Measurements from ENCODE around the gene FNDC11. TPM values are rescaled to one million over a fixed set of nuclear protein-coding genes. Genes with fewer than 3 reads are reported as not detected.
A peak's percentile ranks its signal among the peaks of the same experiment; 100 is the strongest.

Gene FNDC11
- total and polyA plus RNA-seq, 2 of the 13 experiments (the other 11 are each of a cell fraction or from before 2014, with no cell fraction given), result 0.07 TPM; not detected in 1

DNA sequence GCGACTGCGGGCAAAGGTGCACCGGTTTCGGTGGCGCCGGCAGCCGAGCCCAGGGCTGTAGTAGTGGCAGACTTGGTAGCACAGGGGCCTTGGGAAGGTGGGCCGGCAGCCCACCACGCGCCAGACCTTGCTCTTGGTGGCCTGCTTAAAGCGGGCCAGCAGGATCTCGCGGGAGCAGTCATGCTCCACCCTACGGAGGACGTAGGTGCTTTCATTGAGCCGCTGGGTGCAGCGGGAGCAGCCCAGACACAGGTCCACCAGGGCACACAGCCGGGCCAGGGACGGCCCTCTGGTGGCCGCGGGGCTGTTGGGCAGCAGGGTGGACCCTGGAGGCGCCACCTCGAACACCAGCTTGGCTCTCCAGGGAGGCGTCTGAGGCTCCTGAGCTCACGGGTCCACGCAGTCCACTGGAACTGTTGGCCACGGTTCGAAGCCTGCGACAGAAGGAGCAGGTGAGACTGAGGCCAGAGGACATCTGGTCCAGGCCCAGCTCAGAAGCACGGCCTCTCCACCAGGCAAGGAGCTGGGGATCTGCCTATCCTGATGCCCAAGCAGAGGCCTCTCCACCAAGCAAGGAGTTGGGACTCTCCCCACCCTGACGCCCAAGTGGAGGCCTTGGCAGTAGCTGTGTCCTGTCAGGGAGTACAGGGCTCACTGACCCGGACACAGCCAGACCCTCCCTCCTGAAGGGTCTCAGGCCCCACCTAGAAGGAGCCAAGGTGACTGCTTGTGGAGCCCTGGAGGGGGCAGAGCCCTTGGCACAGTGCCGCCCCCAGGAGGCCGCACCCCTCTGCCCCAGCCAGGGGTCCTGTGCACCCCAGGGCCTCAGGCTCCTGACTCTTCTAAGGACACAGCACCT lies 19.1 kb downstream of the FNDC11 start (continued):
- TF ChIP-seq, protein P1, sequence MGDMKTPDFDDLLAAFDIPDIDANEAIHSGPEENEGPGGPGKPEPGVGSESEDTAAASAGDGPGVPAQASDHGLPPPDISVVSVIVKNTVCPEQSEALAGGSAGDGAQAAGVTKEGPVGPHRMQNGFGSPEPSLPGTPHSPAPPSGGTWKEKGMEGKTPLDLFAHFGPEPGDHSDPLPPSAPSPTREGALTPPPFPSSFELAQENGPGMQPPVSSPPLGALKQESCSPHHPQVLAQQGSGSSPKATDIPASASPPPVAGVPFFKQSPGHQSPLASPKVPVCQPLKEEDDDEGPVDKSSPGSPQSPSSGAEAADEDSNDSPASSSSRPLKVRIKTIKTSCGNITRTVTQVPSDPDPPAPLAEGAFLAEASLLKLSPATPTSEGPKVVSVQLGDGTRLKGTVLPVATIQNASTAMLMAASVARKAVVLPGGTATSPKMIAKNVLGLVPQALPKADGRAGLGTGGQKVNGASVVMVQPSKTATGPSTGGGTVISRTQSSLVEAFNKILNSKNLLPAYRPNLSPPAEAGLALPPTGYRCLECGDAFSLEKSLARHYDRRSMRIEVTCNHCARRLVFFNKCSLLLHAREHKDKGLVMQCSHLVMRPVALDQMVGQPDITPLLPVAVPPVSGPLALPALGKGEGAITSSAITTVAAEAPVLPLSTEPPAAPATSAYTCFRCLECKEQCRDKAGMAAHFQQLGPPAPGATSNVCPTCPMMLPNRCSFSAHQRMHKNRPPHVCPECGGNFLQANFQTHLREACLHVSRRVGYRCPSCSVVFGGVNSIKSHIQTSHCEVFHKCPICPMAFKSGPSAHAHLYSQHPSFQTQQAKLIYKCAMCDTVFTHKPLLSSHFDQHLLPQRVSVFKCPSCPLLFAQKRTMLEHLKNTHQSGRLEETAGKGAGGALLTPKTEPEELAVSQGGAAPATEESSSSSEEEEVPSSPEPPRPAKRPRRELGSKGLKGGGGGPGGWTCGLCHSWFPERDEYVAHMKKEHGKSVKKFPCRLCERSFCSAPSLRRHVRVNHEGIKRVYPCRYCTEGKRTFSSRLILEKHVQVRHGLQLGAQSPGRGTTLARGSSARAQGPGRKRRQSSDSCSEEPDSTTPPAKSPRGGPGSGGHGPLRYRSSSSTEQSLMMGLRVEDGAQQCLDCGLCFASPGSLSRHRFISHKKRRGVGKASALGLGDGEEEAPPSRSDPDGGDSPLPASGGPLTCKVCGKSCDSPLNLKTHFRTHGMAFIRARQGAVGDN (CRISPR knock-in tag; IDR thresholded peaks at IDR 0.05), result peak; percentile 71; the same call in 1 of the 2 replicates
- TF ChIP-seq PHF8 (CRISPR knock-in tag; IDR thresholded peaks at IDR 0.05) (peak; percentile 35; the same call in 1 of the 2 replicates), ZFX (CRISPR knock-in tag; IDR thresholded peaks at IDR 0.05; ENCODE audit: low read depth) (peak; percentile 46; the same call in 1 of the 2 replicates), HCFC1 (IDR thresholded peaks at IDR 0.05; ENCODE audit: low read depth, low read length) (no peak), ZNF572 (CRISPR knock-in tag; IDR thresholded peaks at IDR 0.05) (0 out of 2 replicates have a peak, but pooled peaks have one; percentile 8), CHD4 (IDR thresholded peaks at IDR 0.05; ENCODE audit: borderline replicate concordance, low read length) (0 out of 2 replicates have a peak, but pooled peaks have one; percentile 38), WIZ (CRISPR knock-in tag; IDR thresholded peaks at IDR 0.05) (0 out of 2 replicates have a peak, but pooled peaks have one; percentile 30), ZNF567 (CRISPR knock-in tag; IDR thresholded peaks at IDR 0.05; ENCODE audit: borderline replicate concordance) (0 out of 2 replicates have a peak, but pooled peaks have one; percentile 17), STAG1 (CRISPR knock-in tag; IDR thresholded peaks at IDR 0.05) (peak; percentile 59), THAP11 (CRISPR knock-in tag; IDR thresholded peaks at IDR 0.05) (no peak), ZNF747 (CRISPR knock-in tag; IDR thresholded peaks at IDR 0.05; ENCODE audit: borderline replicate concordance) (0 out of 2 replicates have a peak, but pooled peaks have one; percentile 26), FOXO1 (CRISPR knock-in tag; IDR thresholded peaks at IDR 0.05) (peak; percentile 41; the same call in 1 of the 2 replicates), CBX5 (CRISPR knock-in tag; IDR thresholded peaks at IDR 0.05; ENCODE audit: borderline replicate concordance) (0 out of 2 replicates have a peak, but pooled peaks have one; percentile 32), ZNF235 (CRISPR knock-in tag; IDR thresholded peaks at IDR 0.05; ENCODE audit: borderline replicate concordance) (0 out of 2 replicates have a peak, but pooled peaks have one; percentile 72), TBL1XR1 (IDR thresholded peaks at IDR 0.05; ENCODE audit: borderline replicate concordance, low read length, partially characterized antibody) (no peak)
- TF ChIP-seq, protein P2, sequence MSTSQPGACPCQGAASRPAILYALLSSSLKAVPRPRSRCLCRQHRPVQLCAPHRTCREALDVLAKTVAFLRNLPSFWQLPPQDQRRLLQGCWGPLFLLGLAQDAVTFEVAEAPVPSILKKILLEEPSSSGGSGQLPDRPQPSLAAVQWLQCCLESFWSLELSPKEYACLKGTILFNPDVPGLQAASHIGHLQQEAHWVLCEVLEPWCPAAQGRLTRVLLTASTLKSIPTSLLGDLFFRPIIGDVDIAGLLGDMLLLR (CRISPR knock-in tag; IDR thresholded peaks at IDR 0.05), result 0 out of 2 replicates have a peak, but pooled peaks have one; percentile 64
- TF ChIP-seq, protein P3, sequence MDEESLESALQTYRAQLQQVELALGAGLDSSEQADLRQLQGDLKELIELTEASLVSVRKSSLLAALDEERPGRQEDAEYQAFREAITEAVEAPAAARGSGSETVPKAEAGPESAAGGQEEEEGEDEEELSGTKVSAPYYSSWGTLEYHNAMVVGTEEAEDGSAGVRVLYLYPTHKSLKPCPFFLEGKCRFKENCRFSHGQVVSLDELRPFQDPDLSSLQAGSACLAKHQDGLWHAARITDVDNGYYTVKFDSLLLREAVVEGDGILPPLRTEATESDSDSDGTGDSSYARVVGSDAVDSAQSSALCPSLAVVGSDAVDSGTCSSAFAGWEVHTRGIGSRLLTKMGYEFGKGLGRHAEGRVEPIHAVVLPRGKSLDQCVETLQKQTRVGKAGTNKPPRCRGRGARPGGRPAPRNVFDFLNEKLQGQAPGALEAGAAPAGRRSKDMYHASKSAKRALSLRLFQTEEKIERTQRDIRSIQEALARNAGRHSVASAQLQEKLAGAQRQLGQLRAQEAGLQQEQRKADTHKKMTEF (CRISPR knock-in tag; IDR thresholded peaks at IDR 0.05), result peak; percentile 47; the same call in 1 of the 2 replicates
- TF ChIP-seq, protein P4, sequence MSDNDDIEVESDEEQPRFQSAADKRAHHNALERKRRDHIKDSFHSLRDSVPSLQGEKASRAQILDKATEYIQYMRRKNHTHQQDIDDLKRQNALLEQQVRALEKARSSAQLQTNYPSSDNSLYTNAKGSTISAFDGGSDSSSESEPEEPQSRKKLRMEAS (IDR thresholded peaks at IDR 0.05), result 0 out of 2 replicates have a peak, but pooled peaks have one; percentile 16

Measured in HepG2 (cell line).